Cardiac muscle cell (in vitro differentiated cells and primary cell): Measurements from ENCODE around the gene GNA12. TPM values are rescaled to one million over a fixed set of nuclear protein-coding genes. Genes with fewer than 3 reads are reported as not detected.
A peak's percentile ranks its signal among the peaks of the same experiment; 100 is the strongest.

Experiments used
- DNase-seq, 2 donors: peaks; one replicate each; pipeline versions ENCODE4 v3.0.0 to v3.0.0-alpha.2; 2010 to 2017; ENCODE audit warnings: low read depth in 1 of 2, low spot score in 1 of 2
- H3K27ac ChIP-seq: fragments of 200-600 bp; sonication (generic); 2 replicates; pipeline ENCODE4 v1.5.1; 2016
- H3K27me3 ChIP-seq: fragments of 200-600 bp; sonication (generic); 2 replicates; pipeline ENCODE4 v1.6.0; 2016; ENCODE audit warnings: control low read depth
- H3K36me3 ChIP-seq: fragments of 200-600 bp; sonication (generic); 2 replicates; pipeline ENCODE4 v1.5.1; 2016; ENCODE audit warnings: control low read depth
- H3K4me1 ChIP-seq: fragments of 200-600 bp; sonication (generic); 2 replicates; pipeline ENCODE4 v1.8.1; 2017; ENCODE audit warnings: low read depth, mild to moderate bottlenecking, mixed run types
- H3K4me3 ChIP-seq: fragments of 200-600 bp; sonication (generic); 2 replicates; pipeline ENCODE4 v1.5.1; 2016; ENCODE audit warnings: mild to moderate bottlenecking
- H3K9me3 ChIP-seq: fragments of 200-600 bp; sonication (generic); 2 replicates; pipeline ENCODE4 v1.5.1; 2017; ENCODE audit warnings: low read depth, mild to moderate bottlenecking, control low read depth
- polyA plus RNA-seq: library from polyadenylated mRNA; unstranded; fragments of >200 nt; fragmentation: Nextera tagmentation; extraction: Ambion mirVana; gene quantifications from 2 replicates; pipeline ENCODE4 v1.2.1, GENCODE V29; 2016
- total RNA-seq: library from RNA; depleted of rRNA; stranded (reverse); fragments of >200 nt; gene quantifications from 2 replicates; pipeline ENCODE4 v1.2.3, GENCODE V29; 2016
- TF ChIP-seq, protein P1 (sequence below): IDR thresholded peaks from 2 replicates; pipeline ENCODE4 v1.5.1; 2012; ENCODE audit warnings: low read depth, mild to moderate bottlenecking, low read length

The GNA12 gene
- total and polyA plus RNA-seq, 2 experiments from 2014 or later, result 54.4 to 59.1 TPM

DNA sequence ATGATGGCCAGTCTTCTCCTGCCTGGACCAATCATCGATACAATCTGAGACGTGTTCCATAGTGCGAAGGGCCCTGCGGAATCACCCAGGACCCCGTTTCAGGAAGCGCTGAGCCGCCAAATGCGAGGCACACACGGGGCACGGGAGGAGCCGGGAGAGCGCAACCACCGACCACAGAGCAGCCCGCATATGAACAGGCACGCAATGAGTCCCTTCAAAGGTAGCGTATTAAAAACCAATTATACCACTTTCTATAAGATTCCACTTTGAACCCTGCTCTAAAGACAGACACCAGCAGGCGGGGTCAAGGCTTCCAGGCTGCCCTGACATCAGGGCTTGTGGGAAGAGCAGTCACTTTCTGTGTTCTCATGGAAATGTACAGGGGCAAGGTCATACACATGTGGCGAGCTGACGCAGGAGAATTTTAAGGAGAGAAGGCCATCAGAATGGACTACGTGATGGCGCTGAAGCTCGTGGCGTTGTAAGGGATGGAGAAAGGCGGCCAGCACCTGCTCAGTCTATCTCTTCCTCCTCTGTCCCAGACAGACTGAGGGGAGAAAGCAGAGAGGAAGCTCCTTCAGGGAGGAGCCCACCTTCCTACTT, 109.9 kb downstream of the GNA12 start:
- Histone ChIP-seq H3K36me3 (peaks cover 9% of the 10 kb centered on the region), H3K27ac (no peak overlapping the region), H3K9me3 (no peaks in the 10 kb centered on the region), H3K27me3 (no peaks in the 10 kb centered on the region), H3K4me1 (peaks cover 51% of the 10 kb centered on the region), H3K4me3 (no peak overlapping the region)
- DNase-seq, result no peak
- TF ChIP-seq, protein P1, sequence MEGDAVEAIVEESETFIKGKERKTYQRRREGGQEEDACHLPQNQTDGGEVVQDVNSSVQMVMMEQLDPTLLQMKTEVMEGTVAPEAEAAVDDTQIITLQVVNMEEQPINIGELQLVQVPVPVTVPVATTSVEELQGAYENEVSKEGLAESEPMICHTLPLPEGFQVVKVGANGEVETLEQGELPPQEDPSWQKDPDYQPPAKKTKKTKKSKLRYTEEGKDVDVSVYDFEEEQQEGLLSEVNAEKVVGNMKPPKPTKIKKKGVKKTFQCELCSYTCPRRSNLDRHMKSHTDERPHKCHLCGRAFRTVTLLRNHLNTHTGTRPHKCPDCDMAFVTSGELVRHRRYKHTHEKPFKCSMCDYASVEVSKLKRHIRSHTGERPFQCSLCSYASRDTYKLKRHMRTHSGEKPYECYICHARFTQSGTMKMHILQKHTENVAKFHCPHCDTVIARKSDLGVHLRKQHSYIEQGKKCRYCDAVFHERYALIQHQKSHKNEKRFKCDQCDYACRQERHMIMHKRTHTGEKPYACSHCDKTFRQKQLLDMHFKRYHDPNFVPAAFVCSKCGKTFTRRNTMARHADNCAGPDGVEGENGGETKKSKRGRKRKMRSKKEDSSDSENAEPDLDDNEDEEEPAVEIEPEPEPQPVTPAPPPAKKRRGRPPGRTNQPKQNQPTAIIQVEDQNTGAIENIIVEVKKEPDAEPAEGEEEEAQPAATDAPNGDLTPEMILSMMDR, result no peak

DNA sequence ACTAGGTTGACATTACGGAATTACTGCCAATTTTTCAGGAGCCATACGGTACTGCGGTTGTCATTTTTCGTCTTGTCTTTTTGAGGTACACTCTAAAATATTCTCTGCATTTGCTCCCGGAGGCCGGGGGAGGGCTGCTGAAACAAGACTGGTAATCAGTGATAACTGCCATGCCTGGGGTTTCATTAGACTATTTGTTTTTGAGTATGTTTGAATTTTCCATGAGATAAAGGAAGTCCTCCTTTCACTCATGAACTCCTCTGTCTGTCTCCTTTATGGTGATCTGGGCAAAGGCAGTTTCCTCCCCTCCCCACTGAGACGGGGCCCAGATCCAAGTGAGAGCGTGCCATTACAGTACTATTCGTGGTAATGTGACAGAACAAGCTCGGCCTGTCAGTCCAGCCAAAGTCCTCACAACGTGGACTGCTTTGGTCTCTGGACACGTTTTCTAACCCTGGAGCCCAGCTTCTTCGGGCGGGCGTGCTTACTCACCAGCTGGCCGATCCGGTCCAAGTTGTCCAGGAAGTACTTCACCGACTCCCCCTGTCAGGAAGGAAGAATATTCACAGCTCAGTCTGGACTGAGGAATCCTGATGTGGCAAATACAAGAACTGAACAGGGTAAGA, 111.0 kb downstream of the GNA12 start:
- peak overlapping the region; percentile 44 for H3K27ac ChIP-seq

DNA sequence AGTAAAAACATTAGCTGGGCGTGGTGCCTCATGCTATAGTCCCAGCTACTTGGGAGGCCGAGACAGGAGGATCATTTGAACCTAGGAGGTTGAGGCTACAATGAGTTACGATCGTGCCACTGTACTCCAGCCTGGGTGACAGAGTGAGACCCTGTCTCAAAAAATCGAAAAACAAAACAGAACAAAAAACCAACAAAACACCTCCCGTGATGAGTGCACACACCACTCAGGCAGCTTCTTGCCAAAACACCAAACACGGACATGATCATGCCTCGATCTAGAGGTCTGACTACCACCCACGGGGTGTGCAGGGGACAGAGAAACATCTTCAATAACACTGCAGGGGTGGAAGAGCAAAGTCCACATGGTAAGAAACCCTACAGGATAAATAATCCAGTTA, 111.7 kb downstream of the GNA12 start:
- TF ChIP-seq, protein P1, result no peak
- no peaks in the 10 kb centered on the region for H3K27me3 ChIP-seq
- H3K36me3 ChIP-seq, result peaks cover 9% of the 10 kb centered on the region
- H3K9me3 ChIP-seq, result no peaks in the 10 kb centered on the region
- H3K4me3 ChIP-seq, result no peak overlapping the region
- peak overlapping the region; percentile 44 for H3K27ac ChIP-seq
- DNase-seq, result no peak
- H3K4me1 ChIP-seq, result peaks cover 50% of the 10 kb centered on the region

More for the DNA sequence above, 111.0 kb downstream of the GNA12 start:
- Histone ChIP-seq H3K9me3 (no peaks in the 10 kb centered on the region), H3K4me3 (no peak overlapping the region), H3K36me3 (peaks cover 9% of the 10 kb centered on the region), H3K4me1 (peaks cover 55% of the 10 kb centered on the region), H3K27me3 (no peaks in the 10 kb centered on the region)
- peak in 1 of 2 donors; percentile 79 for DNase-seq
- TF ChIP-seq, protein P1, result peak; percentile 10

DNA sequence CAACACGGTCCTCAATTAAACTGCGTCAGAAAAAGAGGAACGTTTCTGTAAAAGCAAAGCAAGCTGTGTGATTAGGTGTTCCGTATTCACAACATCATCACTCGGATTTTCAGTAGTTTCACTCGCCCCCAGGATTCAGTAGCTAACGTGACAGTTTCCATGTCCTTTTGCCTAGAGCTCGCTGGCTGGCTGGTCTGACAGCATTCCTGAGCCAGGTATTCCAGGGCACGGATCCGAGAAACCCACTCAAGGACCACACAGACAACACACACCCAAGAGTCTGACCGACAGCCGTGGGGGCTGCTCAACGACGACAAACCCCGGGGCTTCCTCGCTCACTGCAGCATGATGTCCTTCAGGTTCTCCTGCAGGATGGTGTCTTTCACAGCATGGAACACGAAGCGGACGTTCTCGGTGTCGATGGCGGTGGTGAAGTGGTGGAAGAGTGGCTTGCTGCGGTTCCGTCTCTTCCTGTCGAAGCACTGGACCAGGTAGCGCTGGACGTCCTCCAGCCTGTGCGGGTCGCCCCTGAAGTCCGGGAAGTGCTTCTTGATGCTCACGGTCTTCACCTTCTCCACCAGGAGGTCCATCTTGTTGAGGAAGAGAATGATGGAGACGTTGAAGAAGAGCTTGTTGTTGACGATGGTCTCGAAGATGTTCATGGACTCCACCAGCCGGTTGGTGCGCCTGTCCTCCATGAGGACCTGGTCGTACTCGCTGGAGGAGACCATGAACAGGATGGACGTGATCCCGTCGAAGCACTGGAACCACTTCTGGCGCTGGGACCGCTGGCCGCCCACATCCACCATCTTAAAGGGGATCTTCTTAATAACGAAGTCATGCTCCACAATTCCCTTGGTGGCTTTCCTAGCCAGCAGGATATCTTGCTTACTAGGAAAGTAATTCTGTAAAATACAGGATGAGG, 113.0 kb downstream of the GNA12 start:
- H3K36me3 ChIP-seq, result peaks cover 12% of the 10 kb centered on the region
- peaks cover 39% of the 10 kb centered on the region for H3K4me1 ChIP-seq
- H3K4me3 ChIP-seq, result no peak overlapping the region
- no peak for DNase-seq
- TF ChIP-seq, protein P1, result no peak
- no peaks in the 10 kb centered on the region for H3K9me3 ChIP-seq
- H3K27ac ChIP-seq, result no peak overlapping the region
- no peaks in the 10 kb centered on the region for H3K27me3 ChIP-seq

DNA sequence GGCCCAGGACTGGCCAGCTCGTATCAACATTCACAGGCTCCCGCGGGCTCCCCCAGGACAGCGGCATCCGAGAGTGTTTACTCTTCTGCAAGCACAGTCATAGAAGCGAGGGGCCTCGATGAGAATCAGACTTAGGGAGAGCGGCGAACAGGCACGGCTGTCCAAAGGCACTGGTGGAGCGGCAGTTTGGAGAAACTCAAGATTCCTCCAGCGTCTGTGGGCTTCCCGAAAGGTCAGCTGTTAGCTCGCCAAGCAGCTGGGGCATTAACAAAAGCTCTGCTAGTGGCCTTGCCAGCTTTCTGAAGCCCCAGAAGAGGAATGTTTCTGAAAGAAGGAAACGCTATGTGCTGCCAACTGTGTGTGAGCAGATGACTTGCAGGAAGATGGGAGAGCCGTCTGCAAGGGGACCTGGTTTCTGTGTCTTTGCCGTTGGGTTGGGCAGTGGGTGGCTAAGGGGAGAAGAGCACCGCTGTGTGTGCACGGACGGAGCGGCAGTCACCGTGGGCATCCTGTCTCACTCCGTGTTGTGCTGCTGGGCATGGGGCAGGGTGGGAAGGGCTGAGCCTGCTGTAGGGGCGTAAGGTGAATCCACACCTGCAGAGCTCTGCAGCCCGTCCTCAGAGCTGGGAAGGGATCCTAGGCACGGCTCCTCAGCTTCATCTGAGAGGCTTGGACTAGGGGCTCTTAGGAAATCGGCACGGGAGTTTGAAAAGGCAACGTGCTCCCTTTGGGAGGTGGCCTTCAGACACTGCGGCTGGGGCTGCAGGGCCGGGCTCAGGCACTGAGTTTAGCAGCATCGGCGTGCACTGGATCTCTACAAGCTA, 114.0 kb downstream of the GNA12 start:
- TF ChIP-seq, protein P1, result no peak
- Histone ChIP-seq H3K9me3 (no peaks in the 10 kb centered on the region), H3K27me3 (no peaks in the 10 kb centered on the region), H3K4me3 (no peak overlapping the region), H3K4me1 (peaks cover 29% of the 10 kb centered on the region), H3K36me3 (peaks cover 12% of the 10 kb centered on the region), H3K27ac (no peak overlapping the region)
- no peak for DNase-seq
